ENCODE results near the gene CYP2C18. TPM values are rescaled to one million over a fixed set of nuclear protein-coding genes. Genes with fewer than 3 reads are reported as not detected.

The CYP2C18 gene
- polyA plus RNA-seq, 1 donor (not counting 4 experiments of a cell fraction or from before 2014, with no cell fraction given): 0.28 TPM

DNA sequence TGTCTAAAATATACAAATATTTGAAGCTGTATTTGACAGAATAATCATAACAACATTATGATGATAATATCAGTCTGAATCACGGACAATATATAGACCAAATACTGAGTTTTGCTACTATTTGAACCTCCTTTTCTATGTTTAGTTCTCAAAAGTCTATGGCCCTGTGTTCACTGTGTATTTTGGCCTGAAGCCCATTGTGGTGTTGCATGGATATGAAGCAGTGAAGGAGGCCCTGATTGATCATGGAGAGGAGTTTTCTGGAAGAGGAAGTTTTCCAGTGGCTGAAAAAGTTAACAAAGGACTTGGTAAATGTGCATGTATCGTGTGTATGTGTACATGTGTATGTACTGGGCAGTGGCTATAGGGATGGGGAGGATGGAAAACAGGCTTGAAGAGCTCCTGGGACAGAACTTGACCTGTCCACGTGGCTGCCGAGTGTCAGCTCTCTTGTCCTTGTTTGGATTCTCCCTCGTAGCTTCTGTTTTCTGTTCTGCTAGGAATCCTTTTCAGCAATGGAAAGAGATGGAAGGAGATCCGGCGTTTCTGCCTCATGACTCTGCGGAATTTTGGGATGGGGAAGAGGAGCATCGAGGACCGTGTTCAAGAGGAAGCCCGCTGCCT, 4.2 kb downstream of the CYP2C18 start:
- Histone ChIP-seq H3K79me2 (ENCODE audit: control insufficient read depth, insufficient read depth, low read length) (no peaks in the 10 kb centered on the region), H3K9ac (ENCODE audit: control insufficient read depth, extremely low read depth, insufficient read depth, low read length) (no peak overlapping the region), H3K27ac (ENCODE audit: control insufficient read depth, insufficient read depth, low read length) (no peak overlapping the region), H4K20me1 (ENCODE audit: control insufficient read depth, extremely low read depth, insufficient read depth, low read length) (no peaks in the 10 kb centered on the region), H3K9me3 (ENCODE audit: control insufficient read depth, low read depth, low read length) (no peaks in the 10 kb centered on the region), H3K9me1 (ENCODE audit: control insufficient read depth, extremely low read depth, insufficient read depth, low read length) (no peaks in the 10 kb centered on the region), H3K36me3 (ENCODE audit: control insufficient read depth in 2 of 2, extremely low read depth in 1 of 2, insufficient read depth in 2 of 2, low read length in 2 of 2) (no peaks in the 10 kb centered on the region), H3K4me3 (ENCODE audit: control insufficient read depth in 2 of 3, extremely low read depth in 1 of 3, insufficient read depth in 2 of 3, low read depth in 1 of 3, low read length in 3 of 3) (no peak overlapping the region), H3K4me1 (ENCODE audit: control insufficient read depth, extremely low read depth, insufficient read depth, low read length) (no peaks in the 10 kb centered on the region), H3K4me2 (ENCODE audit: control insufficient read depth, extremely low read depth, insufficient read depth, low read depth, low read length) (no peak overlapping the region), H3K27me3 (ENCODE audit: control insufficient read depth, extremely low read depth, insufficient read depth, low read length) (no peaks in the 10 kb centered on the region), H2AFZ (ENCODE audit: control insufficient read depth, low read length) (no peak overlapping the region)
- DNase-seq (ENCODE audit: low read depth, low spot score): no peak
- dilution Hi-C loops (cut with MboI; ENCODE audit: extremely low pct_ligation_motif_present, low sequenced_read_pairs): no loop called here
- no peak for FAIRE-seq
- TF ChIP-seq EZH2 (IDR thresholded peaks at IDR 0.05; ENCODE audit: low read length): no peak
- TF ChIP-seq, protein P1, sequence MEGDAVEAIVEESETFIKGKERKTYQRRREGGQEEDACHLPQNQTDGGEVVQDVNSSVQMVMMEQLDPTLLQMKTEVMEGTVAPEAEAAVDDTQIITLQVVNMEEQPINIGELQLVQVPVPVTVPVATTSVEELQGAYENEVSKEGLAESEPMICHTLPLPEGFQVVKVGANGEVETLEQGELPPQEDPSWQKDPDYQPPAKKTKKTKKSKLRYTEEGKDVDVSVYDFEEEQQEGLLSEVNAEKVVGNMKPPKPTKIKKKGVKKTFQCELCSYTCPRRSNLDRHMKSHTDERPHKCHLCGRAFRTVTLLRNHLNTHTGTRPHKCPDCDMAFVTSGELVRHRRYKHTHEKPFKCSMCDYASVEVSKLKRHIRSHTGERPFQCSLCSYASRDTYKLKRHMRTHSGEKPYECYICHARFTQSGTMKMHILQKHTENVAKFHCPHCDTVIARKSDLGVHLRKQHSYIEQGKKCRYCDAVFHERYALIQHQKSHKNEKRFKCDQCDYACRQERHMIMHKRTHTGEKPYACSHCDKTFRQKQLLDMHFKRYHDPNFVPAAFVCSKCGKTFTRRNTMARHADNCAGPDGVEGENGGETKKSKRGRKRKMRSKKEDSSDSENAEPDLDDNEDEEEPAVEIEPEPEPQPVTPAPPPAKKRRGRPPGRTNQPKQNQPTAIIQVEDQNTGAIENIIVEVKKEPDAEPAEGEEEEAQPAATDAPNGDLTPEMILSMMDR (optimal IDR thresholded peaks at IDR 0.05 in 1 of 3, IDR thresholded peaks at IDR 0.05 in 1 of 3, conservative IDR thresholded peaks at IDR 0.05 in 1 of 3; ENCODE audit: extremely low read depth in 1 of 3, insufficient read depth in 2 of 3, low read length in 3 of 3): no peak

DNA sequence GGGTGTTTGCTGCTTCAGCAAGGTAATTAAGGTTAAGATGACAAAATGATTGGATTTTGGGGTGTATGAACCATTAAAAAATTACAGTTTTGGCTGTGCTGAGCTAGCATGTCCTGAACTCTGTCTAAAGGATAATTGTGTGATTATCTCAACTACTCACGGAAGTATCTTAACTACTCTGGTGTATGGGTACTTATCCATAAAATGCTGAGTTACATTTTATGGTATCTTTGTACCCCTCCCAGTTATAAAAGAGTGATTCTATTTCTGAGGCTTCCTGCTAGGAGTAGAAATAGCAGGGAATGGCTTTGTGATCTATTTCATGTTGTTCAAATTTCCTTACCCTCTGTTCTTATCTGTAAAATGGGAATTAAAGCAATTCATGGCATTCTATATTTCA, 22.6 kb downstream of the CYP2C18 start:
- H2AFZ ChIP-seq (ENCODE audit: control insufficient read depth, low read length): no peak overlapping the region
- H3K9ac ChIP-seq (ENCODE audit: control insufficient read depth, extremely low read depth, insufficient read depth, low read length): no peak overlapping the region
- no peak overlapping the region for H3K4me3 ChIP-seq (ENCODE audit: control insufficient read depth in 2 of 3, extremely low read depth in 1 of 3, insufficient read depth in 2 of 3, low read depth in 1 of 3, low read length in 3 of 3)
- H3K4me1 ChIP-seq (ENCODE audit: control insufficient read depth, extremely low read depth, insufficient read depth, low read length): no peaks in the 10 kb centered on the region
- H3K79me2 ChIP-seq (ENCODE audit: control insufficient read depth, insufficient read depth, low read length): no peaks in the 10 kb centered on the region
- FAIRE-seq (no peak), DNase-seq (ENCODE audit: low read depth, low spot score) (no peak)
- no peaks in the 10 kb centered on the region for H4K20me1 ChIP-seq (ENCODE audit: control insufficient read depth, extremely low read depth, insufficient read depth, low read length)
- H3K36me3 ChIP-seq (ENCODE audit: control insufficient read depth in 2 of 2, extremely low read depth in 1 of 2, insufficient read depth in 2 of 2, low read length in 2 of 2): no peaks in the 10 kb centered on the region
- no peak for TF ChIP-seq EZH2 (IDR thresholded peaks at IDR 0.05; ENCODE audit: low read length)
- TF ChIP-seq, protein P1 (optimal IDR thresholded peaks at IDR 0.05 in 1 of 3, IDR thresholded peaks at IDR 0.05 in 1 of 3, conservative IDR thresholded peaks at IDR 0.05 in 1 of 3; ENCODE audit: extremely low read depth in 1 of 3, insufficient read depth in 2 of 3, low read length in 3 of 3): no peak
- H3K9me1 ChIP-seq (ENCODE audit: control insufficient read depth, extremely low read depth, insufficient read depth, low read length): no peaks in the 10 kb centered on the region
- H3K9me3 ChIP-seq (ENCODE audit: control insufficient read depth, low read depth, low read length): no peaks in the 10 kb centered on the region
- no peak overlapping the region for H3K27ac ChIP-seq (ENCODE audit: control insufficient read depth, insufficient read depth, low read length)
- dilution Hi-C loops (cut with MboI; ENCODE audit: extremely low pct_ligation_motif_present, low sequenced_read_pairs): no loop called here
- no peaks in the 10 kb centered on the region for H3K27me3 ChIP-seq (ENCODE audit: control insufficient read depth, extremely low read depth, insufficient read depth, low read length)
- H3K4me2 ChIP-seq (ENCODE audit: control insufficient read depth, extremely low read depth, insufficient read depth, low read depth, low read length): no peak overlapping the region
